Measurements from ENCODE around the gene EIF4B. TPM values are rescaled to one million over a fixed set of nuclear protein-coding genes. Genes with fewer than 3 reads are reported as not detected.

Gene EIF4B
- total and polyA plus RNA-seq, 3 experiments from 2014 or later, result 114 to 660 (median 644) TPM

DNA sequence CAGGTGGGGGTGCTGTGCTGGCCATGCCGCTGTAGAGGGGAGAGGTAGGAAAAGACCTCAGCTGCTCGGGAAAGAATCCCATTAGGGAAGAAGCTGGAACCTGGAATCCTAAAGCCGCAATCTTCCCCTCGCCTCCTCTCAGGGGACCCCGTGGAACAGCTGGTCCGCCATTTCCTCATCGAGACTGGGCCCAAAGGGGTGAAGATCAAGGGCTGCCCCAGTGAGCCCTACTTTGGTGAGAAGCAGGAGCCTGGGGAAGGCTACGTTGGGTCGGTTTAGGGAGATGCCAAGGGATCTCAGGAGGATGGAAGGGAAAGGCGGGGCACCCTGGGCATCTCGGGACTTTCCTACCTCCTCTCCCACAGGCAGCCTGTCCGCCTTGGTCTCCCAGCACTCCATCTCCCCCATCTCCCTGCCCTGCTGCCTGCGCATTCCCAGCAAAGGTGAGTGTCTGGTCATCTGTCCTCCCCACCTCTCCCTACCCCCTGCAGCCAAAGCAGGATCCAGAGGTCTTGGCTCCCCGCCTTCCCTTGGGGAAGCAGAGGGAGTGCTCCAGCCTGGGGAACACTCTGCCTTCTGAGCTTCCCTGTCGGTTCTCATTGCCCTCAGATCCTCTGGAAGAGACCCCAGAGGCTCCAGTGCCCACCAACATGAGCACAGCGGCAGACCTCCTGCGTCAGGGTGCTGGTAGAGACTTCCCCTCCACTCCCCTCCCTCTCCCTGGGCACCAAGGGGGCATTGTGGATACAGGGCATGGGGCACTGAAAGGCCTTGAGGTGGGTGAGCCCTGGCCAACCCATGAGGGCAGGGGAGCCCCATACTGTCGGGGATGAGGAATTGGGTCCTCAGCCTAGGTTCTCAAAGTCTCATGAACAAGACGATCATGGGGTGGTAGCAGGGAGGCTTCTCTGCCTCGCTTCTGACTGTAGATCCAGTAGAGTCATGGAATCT is 56.0 kb downstream of the EIF4B start:
- Mint-ChIP-seq H3K4me3 (no peak overlapping the region), H3K27ac (peak overlapping the region in 2 of 8 donors; percentile 26 to 80), H3K27me3 (no peaks in the 10 kb centered on the region), H3K36me3 (peaks cover 4 to 40% (median 4%) of the 10 kb centered on the region in 3 donors), H3K9me3 (no peaks in the 10 kb centered on the region), H3K4me1 (peaks cover 8 to 15% (median 10%) of the 10 kb centered on the region in 3 donors)
- H3K9me3 ChIP-seq (ENCODE audit: low read length), result no peaks in the 10 kb centered on the region
- H3K36me3 ChIP-seq (ENCODE audit: insufficient read depth, low read length), result peaks cover 17% of the 10 kb centered on the region
- no peaks in the 10 kb centered on the region for H3K27me3 ChIP-seq (ENCODE audit: insufficient read depth, low read length, poor library complexity, severe bottlenecking)
- H3K4me1 ChIP-seq (ENCODE audit: insufficient read depth, low read length), result peaks cover 7% of the 10 kb centered on the region
- ChIA-PET POLR2A (interaction anchor here (1.2 to 2.1 kb wide), 3 partner anchors 15 to 17 kb away, joined by 3 to 8 read pairs (median 6); partner anchors contain the start of gene SPRYD3), CTCF (interaction anchor here (1.2 to 10.9 kb wide), 4 partner anchors 11 to 34 kb away, joined by 4 to 243 read pairs (median 8); partner anchors contain the start of genes IGFBP6 and SOAT2)
- no peak for DNase-seq
- no peak overlapping the region for H3K27ac ChIP-seq (ENCODE audit: low read depth, low read length)
- H3K4me3 ChIP-seq (ENCODE audit: low read length), result no peak overlapping the region

DNA sequence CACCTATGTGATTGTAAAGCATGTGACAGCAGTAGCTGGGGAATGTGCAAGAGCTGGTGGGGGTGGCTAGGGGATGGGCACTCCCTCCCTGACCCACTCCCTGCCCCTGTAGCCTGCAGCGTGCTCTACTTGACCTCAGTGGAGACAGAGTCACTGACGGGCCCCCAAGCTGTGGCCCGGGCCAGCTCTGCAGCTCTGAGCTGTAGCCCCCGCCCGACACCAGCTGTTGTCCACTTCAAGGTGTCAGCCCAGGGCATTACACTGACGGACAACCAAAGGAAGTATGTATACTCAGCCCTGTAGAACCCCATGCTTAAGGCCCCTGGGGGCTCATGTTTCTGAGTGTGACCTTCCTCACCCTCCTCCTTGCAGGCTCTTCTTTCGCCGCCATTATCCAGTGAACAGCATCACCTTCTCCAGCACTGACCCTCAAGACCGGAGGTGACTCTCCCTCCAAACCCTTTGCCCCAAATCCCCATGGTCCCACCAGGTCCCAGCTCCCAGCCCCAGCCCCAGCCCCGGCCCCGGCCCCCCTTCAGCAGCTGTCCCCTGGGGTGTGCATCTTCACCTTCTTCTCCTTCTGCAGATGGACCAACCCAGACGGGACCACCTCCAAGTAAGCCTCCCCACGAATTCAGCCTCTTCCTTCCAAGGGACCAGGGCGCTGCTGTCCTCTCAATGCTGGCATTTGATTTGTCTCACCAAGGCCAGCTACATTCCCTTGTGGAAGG is 56.9 kb downstream of the EIF4B start:
- Mint-ChIP-seq H3K4me3 (no peak overlapping the region), H3K27ac (peak overlapping the region in 1 of 8 donors; percentile 74), H3K36me3 (peaks cover 4 to 49% (median 4%) of the 10 kb centered on the region in 3 donors), H3K9me3 (no peaks in the 10 kb centered on the region), H3K4me1 (peaks cover 8 to 15% (median 8%) of the 10 kb centered on the region in 3 donors), H3K27me3 (no peaks in the 10 kb centered on the region)
- H3K9me3 ChIP-seq (ENCODE audit: low read length), result no peaks in the 10 kb centered on the region
- ChIA-PET POLR2A (interaction anchor here (1.2 kb wide), 1 partner anchor 16 kb away, joined by 3 read pairs; no protein-coding TSS in a partner anchor), CTCF (interaction anchor here (1.2 to 10.9 kb wide), 4 partner anchors 8 to 225 kb away, joined by 3 to 243 read pairs (median 38); partner anchors contain the start of genes IGFBP6 and SOAT2)
- H3K4me3 ChIP-seq (ENCODE audit: low read length), result no peak overlapping the region
- peaks cover 17% of the 10 kb centered on the region for H3K36me3 ChIP-seq (ENCODE audit: insufficient read depth, low read length)
- H3K4me1 ChIP-seq (ENCODE audit: insufficient read depth, low read length), result peaks cover 7% of the 10 kb centered on the region
- no peak for DNase-seq
- no peaks in the 10 kb centered on the region for H3K27me3 ChIP-seq (ENCODE audit: insufficient read depth, low read length, poor library complexity, severe bottlenecking)
- H3K27ac ChIP-seq (ENCODE audit: low read depth, low read length), result no peak overlapping the region

DNA sequence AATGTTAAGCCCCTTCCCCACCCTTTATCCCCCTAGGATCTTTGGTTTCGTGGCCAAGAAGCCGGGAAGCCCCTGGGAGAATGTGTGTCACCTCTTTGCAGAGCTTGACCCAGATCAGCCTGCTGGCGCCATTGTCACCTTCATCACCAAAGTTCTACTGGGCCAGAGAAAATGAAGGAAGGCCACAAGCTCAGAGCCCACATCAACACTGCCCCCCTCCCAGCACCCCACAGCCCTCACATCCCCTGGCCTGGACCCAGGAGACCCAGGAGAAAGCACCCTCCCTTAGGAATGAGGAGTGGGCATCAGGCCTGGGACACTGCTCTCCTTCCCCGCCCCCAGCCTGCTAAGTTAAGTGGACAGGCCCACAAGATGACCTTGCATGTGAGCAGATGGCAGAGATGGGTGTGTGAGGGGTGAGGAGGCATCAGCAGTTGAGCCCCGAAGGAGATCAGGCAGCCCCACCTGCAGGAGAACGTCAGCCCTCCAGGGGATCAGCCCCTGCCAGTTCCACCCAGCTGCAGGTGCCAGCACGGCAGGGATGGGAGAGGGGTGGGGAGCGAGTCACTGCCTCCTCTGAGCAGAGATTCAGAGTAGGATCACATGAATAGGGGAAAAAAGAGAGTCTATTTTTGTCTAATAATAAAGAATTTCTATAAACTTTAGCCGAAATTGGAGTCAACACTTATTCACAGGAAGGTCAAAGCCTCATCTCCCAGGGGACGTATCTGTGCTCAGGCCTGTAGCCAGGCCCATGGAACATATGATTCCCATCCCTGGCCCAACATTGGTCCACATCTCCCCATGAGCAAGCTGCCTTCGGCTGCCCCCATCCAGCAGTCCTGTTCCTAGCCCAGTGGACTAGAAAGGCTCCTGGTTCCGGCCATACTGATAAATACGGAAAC is 57.7 kb downstream of the EIF4B start:
- no peaks in the 10 kb centered on the region for H3K9me3 ChIP-seq (ENCODE audit: low read length)
- DNase-seq, result no peak
- H3K36me3 ChIP-seq (ENCODE audit: insufficient read depth, low read length), result peaks cover 17% of the 10 kb centered on the region
- H3K4me1 Mint-ChIP-seq, result peaks cover 8 to 15% (median 8%) of the 10 kb centered on the region in 3 donors
- peaks cover 4 to 57% (median 4%) of the 10 kb centered on the region in 3 donors for H3K36me3 Mint-ChIP-seq
- H3K27me3 ChIP-seq (ENCODE audit: insufficient read depth, low read length, poor library complexity, severe bottlenecking), result no peaks in the 10 kb centered on the region
- H3K27me3 Mint-ChIP-seq, result no peaks in the 10 kb centered on the region
- POLR2A ChIA-PET, result interaction anchor here (1.2 kb wide), 1 partner anchor 17 kb away, joined by 3 read pairs; no protein-coding TSS in a partner anchor
- H3K27ac ChIP-seq (ENCODE audit: low read depth, low read length), result no peak overlapping the region
- CTCF ChIA-PET, result interaction anchor here (0.9 to 10.9 kb wide), 6 partner anchors 9 to 224 kb away, joined by 3 to 243 read pairs (median 30); partner anchors contain the start of genes IGFBP6, SOAT2 and SPRYD3
- no peaks in the 10 kb centered on the region for H3K9me3 Mint-ChIP-seq
- peak overlapping the region in 3 of 8 donors; percentile 4 to 38 (median 26) for H3K27ac Mint-ChIP-seq
- peaks cover 7% of the 10 kb centered on the region for H3K4me1 ChIP-seq (ENCODE audit: insufficient read depth, low read length)
- no peak overlapping the region for H3K4me3 Mint-ChIP-seq
- H3K4me3 ChIP-seq (ENCODE audit: low read length), result no peak overlapping the region

DNA sequence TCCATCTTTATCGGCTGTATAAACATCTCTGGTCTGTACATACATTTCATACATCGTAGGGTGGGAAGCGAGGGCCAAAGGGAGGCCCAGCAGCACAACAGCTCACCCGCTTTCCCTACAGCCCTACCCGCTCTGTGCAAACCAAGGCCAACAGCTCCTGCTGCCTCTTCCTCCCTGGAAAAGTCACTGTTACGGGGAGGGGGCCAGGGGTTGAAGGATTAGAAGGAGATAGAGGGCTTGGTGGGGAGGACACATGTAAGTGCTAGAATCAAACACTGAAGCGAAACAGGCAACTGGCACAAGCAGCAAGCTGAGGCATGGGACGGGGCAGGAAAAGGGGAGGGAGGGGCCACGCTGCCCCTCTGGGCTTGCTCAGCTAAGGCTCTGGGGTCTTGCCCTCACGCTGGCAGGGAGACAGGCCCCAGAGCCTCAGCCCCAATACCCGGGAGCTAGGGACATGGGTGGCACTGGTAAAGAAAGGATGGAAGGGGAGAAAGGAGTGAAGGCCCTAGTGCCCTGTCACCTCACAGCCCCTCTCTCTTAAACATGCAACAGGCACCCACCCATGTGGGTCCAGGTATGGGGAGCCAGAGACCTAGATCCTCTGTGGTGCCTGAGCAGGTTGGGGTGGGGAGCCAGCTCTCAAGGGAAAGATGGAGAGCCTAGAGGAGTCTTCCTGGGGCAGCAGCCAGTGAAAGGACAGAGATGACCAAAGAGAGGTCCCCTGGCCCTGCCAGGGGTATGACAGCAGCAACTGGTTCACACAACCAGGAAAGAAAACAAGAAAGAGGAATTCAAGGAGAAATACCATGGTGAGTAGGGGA is 58.6 kb downstream of the EIF4B start:
- H3K9me3 Mint-ChIP-seq, result no peaks in the 10 kb centered on the region
- no peak for DNase-seq
- H3K4me1 Mint-ChIP-seq, result peaks cover 8 to 15% (median 8%) of the 10 kb centered on the region in 3 donors
- Histone ChIP-seq H3K27ac (ENCODE audit: low read depth, low read length) (no peak overlapping the region), H3K27me3 (ENCODE audit: insufficient read depth, low read length, poor library complexity, severe bottlenecking) (no peaks in the 10 kb centered on the region), H3K4me1 (ENCODE audit: insufficient read depth, low read length) (peaks cover 7% of the 10 kb centered on the region), H3K9me3 (ENCODE audit: low read length) (no peaks in the 10 kb centered on the region), H3K36me3 (ENCODE audit: insufficient read depth, low read length) (peaks cover 17% of the 10 kb centered on the region), H3K4me3 (ENCODE audit: low read length) (no peak overlapping the region)
- H3K36me3 Mint-ChIP-seq, result peaks cover 4 to 66% (median 4%) of the 10 kb centered on the region in 3 donors
- ChIA-PET CTCF (interaction anchor here (0.7 to 10.9 kb wide), 20 partner anchors 10 to 357 kb away, joined by 3 to 243 read pairs (median 6); partner anchors contain the start of genes AAAS, IGFBP6, MYG1 and SOAT2), POLR2A (interaction anchor here (0.7 kb wide), 1 partner anchor 14 kb away, joined by 3 read pairs; the partner anchor contains the start of gene SPRYD3)
- H3K4me3 Mint-ChIP-seq, result peak overlapping the region in 1 of 7 donors; percentile 26
- peak overlapping the region in 5 of 8 donors; percentile 4 to 50 (median 47) for H3K27ac Mint-ChIP-seq
- no peaks in the 10 kb centered on the region for H3K27me3 Mint-ChIP-seq

DNA sequence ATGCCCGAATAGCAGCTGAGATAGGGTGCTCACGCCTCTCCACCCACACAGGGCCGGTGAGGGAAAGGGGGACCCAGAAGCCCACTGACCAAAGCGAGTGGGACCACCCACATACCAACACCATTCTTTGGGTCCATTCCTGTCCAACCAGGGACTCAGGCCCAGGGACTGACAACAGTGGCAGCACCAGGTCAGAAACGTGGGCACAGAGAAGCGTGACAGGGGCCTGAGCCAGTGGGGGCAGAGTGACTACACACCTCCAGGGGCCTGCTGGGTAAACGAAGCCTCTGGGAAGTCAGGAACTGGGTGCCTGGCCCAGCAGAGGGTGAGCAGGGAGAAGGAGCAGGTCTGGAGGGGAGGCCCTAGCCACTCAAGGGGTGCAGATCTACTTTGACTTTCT is 59.2 kb downstream of the EIF4B start:
- ChIA-PET POLR2A (interaction anchor here (0.6 to 1.3 kb wide), 4 partner anchors 14 to 71 kb away, joined by 3 to 7 read pairs (median 4); partner anchors contain the start of genes IGFBP6 and SPRYD3), CTCF (interaction anchor here (0.7 to 10.9 kb wide), 32 partner anchors 11 to 356 kb away, joined by 3 to 243 read pairs (median 5); partner anchors contain the start of genes AAAS, CSAD, ESPL1 and IGFBP6)
- H3K27ac Mint-ChIP-seq, result peak overlapping the region in 1 of 8 donors; percentile 4
- no peak overlapping the region for H3K4me3 Mint-ChIP-seq
- H3K4me1 ChIP-seq (ENCODE audit: insufficient read depth, low read length), result peaks cover 7% of the 10 kb centered on the region
- peaks cover 17% of the 10 kb centered on the region for H3K36me3 ChIP-seq (ENCODE audit: insufficient read depth, low read length)
- peak in 1 of 5 donors; percentile 16 for DNase-seq
- H3K27me3 ChIP-seq (ENCODE audit: insufficient read depth, low read length, poor library complexity, severe bottlenecking), result no peaks in the 10 kb centered on the region
- H3K9me3 Mint-ChIP-seq, result no peaks in the 10 kb centered on the region
- H3K9me3 ChIP-seq (ENCODE audit: low read length), result no peaks in the 10 kb centered on the region
- H3K27ac ChIP-seq (ENCODE audit: low read depth, low read length), result no peak overlapping the region
- peaks cover 8 to 18% (median 13%) of the 10 kb centered on the region in 3 donors for H3K4me1 Mint-ChIP-seq
- H3K36me3 Mint-ChIP-seq, result peaks cover 4 to 72% (median 4%) of the 10 kb centered on the region in 3 donors
- H3K27me3 Mint-ChIP-seq, result no peaks in the 10 kb centered on the region
- no peak overlapping the region for H3K4me3 ChIP-seq (ENCODE audit: low read length)

Measured in CD8-positive, alpha-beta memory T cell (primary cell).